Panc1 (cell line): Measurements from ENCODE around the gene CIAO1. TPM values are rescaled to one million over a fixed set of nuclear protein-coding genes. Genes with fewer than 3 reads are reported as not detected.
A peak's percentile ranks its signal among the peaks of the same experiment; 100 is the strongest.
"Not testable (repeated sequence)": the region's sequence is repeated elsewhere in the genome, so short reads cannot be mapped to it uniquely, and the experiment has no call there.

Experiments
- ATAC-seq: fragments of 200-7000 bp; cut with Tn5 transposase; 2 replicates; pipeline ENCODE4 v1.9.1; 2020; ENCODE audit warnings: mild to moderate bottlenecking, moderate library complexity
- Bru-seq: library from RNA; stranded (reverse); fragments of 400-500 nt; gene quantifications from one replicate; lab custom pipeline; 2021; lab: Mats Ljungman, UMichigan
- BruChase-seq, 2 experiments: library from RNA; stranded (reverse); fragments of 400-500 nt; gene quantifications; one replicate each; lab custom pipeline; 2021; lab: Mats Ljungman, UMichigan
- BruUV-seq: library from RNA; stranded (reverse); fragments of 400-500 nt; replicated peaks from 2 replicates; lab custom pipeline; 2021; lab: Mats Ljungman, UMichigan
- CTCF ChIA-PET: fragments of 300-600 bp; sonication (Branson Sonifier 250); formaldehyde crosslinking; loops from one replicate; lab custom pipeline; 2022; ENCODE audit warnings: antibody characterized with exemption; lab: Charles Lee
- POLR2A ChIA-PET: fragments of 300-600 bp; sonication (Branson Sonifier 250); formaldehyde crosslinking; loops from one replicate; lab custom pipeline; 2022; ENCODE audit warnings: antibody characterized with exemption; lab: Charles Lee
- DNase-seq: peaks from one replicate; pipeline ENCODE4 v3.0.0-alpha.2; 2010; ENCODE audit warnings: low read depth, low spot score
- H3K27ac ChIP-seq: 2 replicates; pipeline ENCODE4 v1.5.1; 2011; ENCODE audit warnings: mild to moderate bottlenecking, low read length, inconsistent platforms
- H3K27me3 ChIP-seq: fragments of 200-500 bp; sonication (Bioruptor generic); 2 replicates; pipeline ENCODE4 v1.6.0; 2014; ENCODE audit warnings: low read length, inconsistent platforms; ENCODE audit not compliant: control insufficient read depth, insufficient read depth
- H3K36me3 ChIP-seq: fragments of 200-500 bp; sonication (Bioruptor generic); 2 replicates; pipeline ENCODE4 v1.5.1; 2014; ENCODE audit warnings: inconsistent platforms, mild to moderate bottlenecking, low read length, moderate library complexity; ENCODE audit not compliant: control insufficient read depth, insufficient read depth
- H3K4me1 ChIP-seq: 2 replicates; pipeline ENCODE4 v1.5.1; 2011; ENCODE audit warnings: inconsistent platforms, mild to moderate bottlenecking, low read length, moderate library complexity; ENCODE audit not compliant: control insufficient read depth, insufficient read depth
- H3K4me3 ChIP-seq, 2 experiments: 2 replicates each; pipeline ENCODE4 v1.5.1; 2011 to 2012; ENCODE audit warnings: low read depth in 2 of 2, low read length in 2 of 2, mild to moderate bottlenecking in 2 of 2, inconsistent platforms in 1 of 2, moderate library complexity in 1 of 2
- H3K9me3 ChIP-seq: fragments of 200-500 bp; sonication (Bioruptor generic); 2 replicates; pipeline ENCODE4 v1.5.1; 2014; ENCODE audit warnings: low read depth, mild to moderate bottlenecking, inconsistent platforms, low read length, moderate library complexity; ENCODE audit not compliant: control insufficient read depth, insufficient read depth
- POLR2AphosphoS5 ChIP-seq: IDR thresholded peaks from 2 replicates; pipeline ENCODE4 v1.6.1; 2012; ENCODE audit warnings: mild to moderate bottlenecking, low read depth, low read length, moderate library complexity
- SIN3A ChIP-seq: IDR thresholded peaks from 2 replicates; pipeline ENCODE4 v1.6.1; 2012; ENCODE audit warnings: low read depth, mild to moderate bottlenecking, low read length, moderate library complexity, borderline replicate concordance; ENCODE audit not compliant: insufficient read depth
- TCF7L2 ChIP-seq: IDR thresholded peaks from 2 replicates; pipeline ENCODE4 v1.6.1; 2011; ENCODE audit warnings: mild to moderate bottlenecking, low read depth, low read length, inconsistent platforms
- in situ Hi-C: cut with HindIII; loops from 2 replicates; pipeline ENCODE4 v1.10.0; 2016; ENCODE audit warnings: low sequenced_read_pairs, low pct_unique_long_range_greater_than_20kb
- intact Hi-C: fragments of 100-400 bp; cut with micrococcal nuclease; formaldehyde crosslinking; loops from one replicate; pipeline ENCODE4 v1.10.0; 2022; ENCODE audit not compliant: unreplicated experiment
- long read RNA-seq: library from polyadenylated mRNA; unstranded; transcript quantifications from one replicate; pipeline ENCODE4 v2.0.0, GENCODE V29; 2021; ENCODE audit not compliant: unreplicated experiment
- polyA plus RNA-seq: library from polyadenylated mRNA; unstranded; fragments of >200 nt; gene quantifications from one replicate; pipeline ENCODE4 v1.2.1, GENCODE V29; 2012; ENCODE audit warnings: missing spikeins; ENCODE audit not compliant: insufficient read length
- total RNA-seq: library from RNA; stranded (reverse); gene quantifications from one replicate; pipeline ENCODE4 v1.2.1, GENCODE V29; 2021; ENCODE audit not compliant: unreplicated experiment
- TF ChIP-seq, protein P1 (sequence below), 2 experiments: IDR thresholded peaks; 2 replicates each; pipeline ENCODE4 v1.6.1; 2011 to 2012; ENCODE audit warnings: low read depth in 2 of 2, control low read depth in 1 of 2, low read length in 1 of 2, mild to moderate bottlenecking in 1 of 2, moderate library complexity in 1 of 2; ENCODE audit not compliant: insufficient read depth in 1 of 2
- TF ChIP-seq, protein P2 (sequence below): fragments of 450-650 bp; IDR thresholded peaks from 2 replicates; pipeline ENCODE4 v1.5.1; 2017; ENCODE audit warnings: mild to moderate bottlenecking

Gene CIAO1
- total RNA-seq = 85.5 TPM
- 77.4 TPM for polyA plus RNA-seq
- percentile 87 among the genes with signal in this experiment for Bru-seq, nascent RNA
- percentile 96 among the genes with signal in this experiment for BruChase-seq, experiment 1, labeled RNA remaining after a 2-hour chase
- BruChase-seq, experiment 2, labeled RNA remaining after a 6-hour chase = percentile 96 among the genes with signal in this experiment
- long read RNA-seq, transcript CIAO1-203 (7 exons, 1,533 nt) = major isoform, 242 of 322 reads
- long read RNA-seq, partial matches to known transcripts = 27 of 322 reads
- long read RNA-seq, other reads (novel, unspliced or antisense) = 52 of 322 reads

DNA sequence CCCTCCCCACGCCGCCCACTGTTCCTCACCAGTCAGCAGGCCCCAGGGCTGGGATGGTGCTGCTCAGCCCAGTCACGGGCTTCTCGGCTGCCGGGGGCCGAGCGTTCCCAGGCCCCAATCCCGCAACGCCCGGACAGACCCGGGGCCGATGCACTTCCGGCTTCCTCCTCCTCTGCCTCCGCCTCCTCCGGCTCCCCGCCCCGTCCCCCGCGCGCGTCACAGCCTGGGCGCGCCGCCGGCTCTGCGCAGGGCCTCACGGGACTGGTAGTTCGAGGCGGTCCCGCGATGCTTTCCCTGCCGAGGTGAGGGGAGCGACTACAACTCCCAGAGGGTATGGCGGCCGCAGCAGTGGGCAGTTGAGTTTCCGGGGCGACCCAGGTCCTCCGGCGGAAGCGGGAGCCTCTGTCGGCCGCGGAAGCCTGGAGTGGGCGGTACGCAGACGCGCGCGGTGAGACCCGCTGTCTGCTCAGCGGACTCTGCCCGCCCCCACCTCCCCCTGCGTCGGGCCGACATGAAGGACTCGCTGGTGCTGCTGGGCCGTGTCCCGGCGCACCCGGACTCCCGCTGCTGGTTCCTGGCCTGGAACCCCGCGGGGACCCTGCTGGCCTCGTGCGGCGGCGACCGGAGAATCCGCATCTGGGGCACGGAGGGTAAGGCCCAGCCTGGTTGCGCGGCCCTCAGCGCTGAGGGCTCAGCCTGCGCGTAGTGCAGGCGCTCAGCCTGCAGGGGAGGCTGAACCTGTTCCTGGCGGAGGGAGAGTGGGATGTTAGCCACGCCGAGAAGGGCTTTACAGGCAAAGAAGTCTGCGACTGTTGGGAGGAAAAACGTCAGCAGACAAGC is at the start of gene CIAO1, which contains the start of gene TMEM127:
CIAO1 (plus strand) TSS at position 386 of the 840 bp plus-strand sequence; CDS start at position 512, 126 bp downstream.
TMEM127 (minus strand) TSS at position 158 of the 840 bp plus-strand sequence. CDS start 616 bp downstream, outside the sequence.
- no TSS peak for BruUV-seq
- in situ Hi-C loops = loop anchor here (25.0 kb wide), 1 partner anchor 104 kb away; no protein-coding TSS in a partner anchor

DNA sequence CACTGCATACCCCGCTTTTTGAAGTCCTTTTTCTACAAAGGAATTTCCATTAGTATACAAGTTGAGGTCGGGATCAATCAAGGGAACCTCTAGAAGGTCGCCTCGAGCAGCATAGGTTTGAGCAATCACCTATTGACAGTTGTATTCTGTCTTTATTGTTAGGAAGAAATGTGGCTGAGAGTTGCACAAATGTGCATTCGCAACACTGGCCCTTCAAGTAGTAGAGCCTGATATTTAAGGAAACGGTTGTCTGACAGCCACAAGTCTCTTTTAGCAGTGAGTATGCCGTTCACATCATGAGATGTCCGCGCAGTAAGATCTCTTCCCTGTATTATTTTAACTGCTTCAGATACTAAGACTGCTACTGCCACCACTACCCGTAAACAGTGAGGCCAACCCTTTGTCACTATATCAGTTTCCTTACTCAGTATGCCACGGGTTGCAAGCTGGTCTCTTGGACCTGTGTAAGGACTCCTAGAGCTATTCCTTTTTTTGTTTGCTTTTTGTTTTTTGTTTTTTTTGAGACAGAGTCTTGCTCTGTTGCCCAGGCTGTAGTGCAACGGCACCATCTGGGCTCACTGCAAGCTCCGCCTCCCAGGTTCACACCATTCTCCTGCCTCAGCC is 47.4 kb upstream of the CIAO1 start:
- intact Hi-C loops = no loop called here
- no TSS peak for BruUV-seq
- in situ Hi-C loops = no loop called here
- TF ChIP-seq POLR2AphosphoS5 = no peak
- TF ChIP-seq, protein P1, sequence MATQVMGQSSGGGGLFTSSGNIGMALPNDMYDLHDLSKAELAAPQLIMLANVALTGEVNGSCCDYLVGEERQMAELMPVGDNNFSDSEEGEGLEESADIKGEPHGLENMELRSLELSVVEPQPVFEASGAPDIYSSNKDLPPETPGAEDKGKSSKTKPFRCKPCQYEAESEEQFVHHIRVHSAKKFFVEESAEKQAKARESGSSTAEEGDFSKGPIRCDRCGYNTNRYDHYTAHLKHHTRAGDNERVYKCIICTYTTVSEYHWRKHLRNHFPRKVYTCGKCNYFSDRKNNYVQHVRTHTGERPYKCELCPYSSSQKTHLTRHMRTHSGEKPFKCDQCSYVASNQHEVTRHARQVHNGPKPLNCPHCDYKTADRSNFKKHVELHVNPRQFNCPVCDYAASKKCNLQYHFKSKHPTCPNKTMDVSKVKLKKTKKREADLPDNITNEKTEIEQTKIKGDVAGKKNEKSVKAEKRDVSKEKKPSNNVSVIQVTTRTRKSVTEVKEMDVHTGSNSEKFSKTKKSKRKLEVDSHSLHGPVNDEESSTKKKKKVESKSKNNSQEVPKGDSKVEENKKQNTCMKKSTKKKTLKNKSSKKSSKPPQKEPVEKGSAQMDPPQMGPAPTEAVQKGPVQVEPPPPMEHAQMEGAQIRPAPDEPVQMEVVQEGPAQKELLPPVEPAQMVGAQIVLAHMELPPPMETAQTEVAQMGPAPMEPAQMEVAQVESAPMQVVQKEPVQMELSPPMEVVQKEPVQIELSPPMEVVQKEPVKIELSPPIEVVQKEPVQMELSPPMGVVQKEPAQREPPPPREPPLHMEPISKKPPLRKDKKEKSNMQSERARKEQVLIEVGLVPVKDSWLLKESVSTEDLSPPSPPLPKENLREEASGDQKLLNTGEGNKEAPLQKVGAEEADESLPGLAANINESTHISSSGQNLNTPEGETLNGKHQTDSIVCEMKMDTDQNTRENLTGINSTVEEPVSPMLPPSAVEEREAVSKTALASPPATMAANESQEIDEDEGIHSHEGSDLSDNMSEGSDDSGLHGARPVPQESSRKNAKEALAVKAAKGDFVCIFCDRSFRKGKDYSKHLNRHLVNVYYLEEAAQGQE (IDR thresholded peaks at IDR 0.05; ENCODE audit: insufficient read depth in 1 of 2, low read depth in 2 of 2, low read length in 1 of 2) = no peak
- TF ChIP-seq, protein P2, sequence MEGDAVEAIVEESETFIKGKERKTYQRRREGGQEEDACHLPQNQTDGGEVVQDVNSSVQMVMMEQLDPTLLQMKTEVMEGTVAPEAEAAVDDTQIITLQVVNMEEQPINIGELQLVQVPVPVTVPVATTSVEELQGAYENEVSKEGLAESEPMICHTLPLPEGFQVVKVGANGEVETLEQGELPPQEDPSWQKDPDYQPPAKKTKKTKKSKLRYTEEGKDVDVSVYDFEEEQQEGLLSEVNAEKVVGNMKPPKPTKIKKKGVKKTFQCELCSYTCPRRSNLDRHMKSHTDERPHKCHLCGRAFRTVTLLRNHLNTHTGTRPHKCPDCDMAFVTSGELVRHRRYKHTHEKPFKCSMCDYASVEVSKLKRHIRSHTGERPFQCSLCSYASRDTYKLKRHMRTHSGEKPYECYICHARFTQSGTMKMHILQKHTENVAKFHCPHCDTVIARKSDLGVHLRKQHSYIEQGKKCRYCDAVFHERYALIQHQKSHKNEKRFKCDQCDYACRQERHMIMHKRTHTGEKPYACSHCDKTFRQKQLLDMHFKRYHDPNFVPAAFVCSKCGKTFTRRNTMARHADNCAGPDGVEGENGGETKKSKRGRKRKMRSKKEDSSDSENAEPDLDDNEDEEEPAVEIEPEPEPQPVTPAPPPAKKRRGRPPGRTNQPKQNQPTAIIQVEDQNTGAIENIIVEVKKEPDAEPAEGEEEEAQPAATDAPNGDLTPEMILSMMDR = no peak
- no peak for TF ChIP-seq SIN3A
- no peak for TF ChIP-seq TCF7L2
- no peaks in the 10 kb centered on the region for H3K9me3 ChIP-seq
- no peak for ATAC-seq
- CTCF ChIA-PET = no interaction called here
- no peak for DNase-seq
- no peak overlapping the region for H3K4me3 ChIP-seq
- no peak overlapping the region for H3K27ac ChIP-seq
- H3K36me3 ChIP-seq = no peaks in the 10 kb centered on the region
- no peaks in the 10 kb centered on the region for H3K4me1 ChIP-seq
- POLR2A ChIA-PET = no interaction called here
- no peaks in the 10 kb centered on the region for H3K27me3 ChIP-seq

More for the DNA sequence above, at the start of gene CIAO1, which contains the start of gene TMEM127:
- peak; percentile 74 for DNase-seq
- ChIA-PET CTCF (no interaction called here), POLR2A (no interaction called here)
- TF ChIP-seq, protein P1 (IDR thresholded peaks at IDR 0.05; ENCODE audit: insufficient read depth in 1 of 2, low read depth in 2 of 2, low read length in 1 of 2) = 0 out of 4 replicates have a peak, but pooled peaks of 1 of the 2 experiments have one; percentile 39
- TF ChIP-seq TCF7L2 (no peak), POLR2AphosphoS5 (peak; percentile 88), SIN3A (peak; percentile 86; the same call in 1 of the 2 replicates)
- ATAC-seq = peak; percentile 98
- peak within 1 kb of the TSS; percentile 77 for H3K27ac ChIP-seq
- no peaks in the 10 kb centered on the region for H3K9me3 ChIP-seq
- peak within 1 kb of the TSS; percentile 61 to 94 for H3K4me3 ChIP-seq
- H3K27me3 ChIP-seq = no peaks in the 10 kb centered on the region
- intact Hi-C loops = no loop called here
- peaks cover 27% of the 10 kb centered on the region for H3K4me1 ChIP-seq
- H3K36me3 ChIP-seq = peaks cover 3% of the 10 kb centered on the region; the same call in 1 of the 2 replicates

DNA sequence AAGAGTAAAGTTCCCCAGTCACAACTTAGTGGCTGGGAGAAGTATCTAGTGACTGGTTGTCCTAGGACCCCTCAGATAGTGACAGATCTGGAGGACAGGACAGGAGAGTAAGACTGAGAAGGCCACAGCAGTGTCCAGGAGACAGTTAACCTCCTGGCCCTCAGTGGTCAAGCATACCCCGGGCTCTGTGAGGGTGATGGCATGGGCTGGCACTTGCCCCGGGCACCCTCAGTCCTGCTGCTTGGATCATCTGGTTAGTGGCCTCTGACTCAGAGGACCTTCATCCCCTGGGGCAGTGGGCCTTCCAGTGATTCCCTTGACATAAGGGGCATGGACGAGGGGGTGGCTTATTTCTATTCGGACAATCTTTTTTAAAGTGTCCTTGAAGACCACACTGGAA is 46.1 kb upstream of the CIAO1 start:
- H3K9me3 ChIP-seq, intact Hi-C loops, CTCF ChIA-PET, H3K27me3 ChIP-seq, POLR2A ChIA-PET, H3K4me1 ChIP-seq, in situ Hi-C loops, H3K36me3 ChIP-seq, ATAC-seq, H3K4me3 ChIP-seq, BruUV-seq, DNase-seq, H3K27ac ChIP-seq: not testable (repeated sequence)
